Measurements from ENCODE around the gene SFRP5.

The SFRP5 gene, protein sequence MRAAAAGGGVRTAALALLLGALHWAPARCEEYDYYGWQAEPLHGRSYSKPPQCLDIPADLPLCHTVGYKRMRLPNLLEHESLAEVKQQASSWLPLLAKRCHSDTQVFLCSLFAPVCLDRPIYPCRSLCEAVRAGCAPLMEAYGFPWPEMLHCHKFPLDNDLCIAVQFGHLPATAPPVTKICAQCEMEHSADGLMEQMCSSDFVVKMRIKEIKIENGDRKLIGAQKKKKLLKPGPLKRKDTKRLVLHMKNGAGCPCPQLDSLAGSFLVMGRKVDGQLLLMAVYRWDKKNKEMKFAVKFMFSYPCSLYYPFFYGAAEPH

DNA sequence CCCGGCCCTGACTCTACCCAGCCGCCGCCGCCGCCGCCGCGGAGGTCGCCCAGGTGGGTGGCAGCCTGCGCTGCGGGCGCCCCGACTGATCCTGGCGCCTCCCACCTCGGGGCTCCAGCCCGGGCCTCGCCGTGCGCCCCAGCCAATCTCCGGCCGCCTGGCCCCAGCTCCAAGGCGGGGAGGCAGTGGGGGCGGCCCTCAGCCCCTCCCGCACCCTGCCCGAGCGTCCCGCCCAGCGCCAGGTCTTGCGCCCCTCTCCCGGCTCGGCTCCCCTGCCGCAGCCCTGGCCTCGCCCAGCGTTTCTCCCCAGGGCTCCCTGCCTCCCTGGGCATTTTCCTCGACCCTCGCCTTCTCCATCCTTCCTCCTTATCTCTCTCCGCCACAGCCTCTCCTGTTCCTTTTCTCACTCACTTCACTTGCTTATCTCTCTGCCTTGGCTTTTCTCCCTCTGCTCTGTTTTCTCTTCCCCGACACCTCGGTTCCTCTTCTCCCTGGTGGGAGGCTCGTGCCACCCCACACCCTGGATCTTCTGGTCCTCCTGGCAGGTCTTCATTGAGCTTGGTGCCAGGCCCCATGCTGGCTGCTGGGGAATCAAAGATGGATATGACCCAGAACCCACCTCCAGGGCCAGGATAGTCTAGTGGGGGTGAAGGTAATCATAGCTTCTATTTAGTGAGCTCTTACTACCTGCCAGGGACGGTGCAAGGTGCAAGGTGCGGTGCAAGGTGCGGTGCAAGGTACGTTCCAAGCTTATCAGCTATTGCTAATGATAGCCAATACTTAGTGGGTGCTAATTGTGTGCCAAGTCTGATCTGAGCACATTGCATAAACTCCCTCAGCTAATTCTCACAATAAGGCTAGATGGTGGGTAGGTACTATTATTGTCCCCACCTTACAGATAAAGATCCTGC, at the start of gene SFRP5:
TSS of gene SFRP5 (minus strand) at position 87 of the 911 bp plus-strand sequence. CDS start 166 bp downstream, outside the sequence.
- DNase-seq, result no peak

DNA sequence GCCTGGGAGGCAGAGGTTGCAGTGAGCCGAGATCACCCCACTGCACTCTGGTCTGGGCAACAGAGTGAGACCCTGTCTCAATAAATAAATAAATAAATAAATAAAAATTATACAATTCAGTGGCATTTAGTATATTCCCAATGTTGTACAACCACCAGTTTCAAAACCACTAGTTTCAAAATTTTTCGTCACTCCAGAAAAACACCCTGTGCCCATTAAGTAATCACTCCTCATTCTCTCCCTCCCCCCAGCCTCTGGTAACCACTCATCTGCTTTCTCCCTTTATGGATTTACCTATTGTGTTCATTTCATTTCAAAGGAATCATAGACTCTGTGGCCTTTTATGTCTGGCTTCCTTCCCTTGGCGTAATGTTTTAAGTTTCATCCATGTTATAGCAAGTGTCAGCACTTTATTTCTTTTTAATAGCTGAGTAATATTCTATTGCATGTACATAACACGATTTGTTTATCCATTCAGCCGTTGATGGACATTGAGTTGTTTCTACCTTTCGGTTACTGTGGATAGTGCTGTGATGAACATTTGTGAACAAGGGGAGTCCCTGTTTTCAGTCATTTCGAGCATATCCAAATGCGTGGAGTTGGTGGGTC, 48.4 kb upstream of the SFRP5 start:
- DNase-seq, result no peak

DNA sequence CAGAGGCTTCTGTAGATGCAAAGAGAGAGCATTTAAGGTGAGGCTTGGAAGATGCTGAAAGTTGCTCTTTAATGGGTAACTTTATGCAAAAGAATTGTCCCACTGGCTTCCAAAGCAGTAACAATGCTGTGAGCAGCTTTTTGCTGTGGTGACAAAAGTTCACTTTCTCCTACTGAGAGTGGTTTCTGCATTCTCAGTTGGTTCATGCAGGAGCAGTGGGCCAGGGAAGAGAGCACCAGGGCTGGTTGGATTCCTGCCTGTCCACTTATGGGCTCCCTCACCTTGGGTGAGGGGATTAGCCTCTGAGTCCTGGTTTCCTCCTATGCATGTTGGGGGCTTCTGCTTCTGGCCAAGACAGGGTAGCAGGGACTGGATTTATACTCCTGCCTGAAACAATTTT, 46.8 kb upstream of the SFRP5 start:
- no peak for DNase-seq

DNA sequence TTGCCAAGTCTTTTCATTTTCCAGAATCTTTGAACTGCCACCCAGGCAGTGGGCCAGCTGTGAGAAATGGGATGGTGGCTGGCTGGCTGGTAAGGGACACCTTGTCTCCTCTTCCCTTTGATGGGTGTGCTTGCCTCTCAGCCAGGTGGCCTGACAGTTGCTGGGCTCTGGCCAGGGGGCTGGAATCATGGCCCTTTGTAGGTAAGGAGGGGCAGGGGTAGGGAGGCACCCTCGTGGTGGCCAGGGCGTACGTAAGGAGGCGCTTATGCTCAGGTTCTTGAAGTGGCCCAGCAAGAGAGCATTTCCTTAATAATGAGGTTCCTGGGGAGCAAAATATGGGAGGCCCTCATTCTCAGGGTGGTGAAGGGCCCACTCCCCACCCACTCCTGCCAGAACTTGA, 44.8 kb upstream of the SFRP5 start:
- no peak for DNase-seq

DNA sequence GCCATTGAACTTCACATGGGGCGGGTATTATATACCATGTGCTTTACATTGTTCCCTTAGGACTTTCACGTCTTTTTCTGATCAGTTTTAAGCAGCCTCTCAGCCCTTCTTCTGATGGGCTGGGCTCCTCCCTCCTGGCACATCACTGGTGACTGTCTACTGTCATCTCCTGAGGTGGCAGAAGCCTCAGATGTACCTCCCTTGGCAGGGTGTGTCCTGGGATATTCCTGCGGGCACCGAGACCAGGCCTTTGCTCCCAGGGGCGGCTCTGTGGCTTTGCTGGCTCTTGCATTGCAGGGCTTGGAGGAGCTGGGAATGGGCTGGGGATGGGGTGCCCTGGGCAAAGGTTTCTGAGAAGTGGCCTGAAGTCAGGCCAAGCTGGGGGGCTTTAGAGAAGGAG, 43.2 kb upstream of the SFRP5 start:
- no peak for DNase-seq

DNA sequence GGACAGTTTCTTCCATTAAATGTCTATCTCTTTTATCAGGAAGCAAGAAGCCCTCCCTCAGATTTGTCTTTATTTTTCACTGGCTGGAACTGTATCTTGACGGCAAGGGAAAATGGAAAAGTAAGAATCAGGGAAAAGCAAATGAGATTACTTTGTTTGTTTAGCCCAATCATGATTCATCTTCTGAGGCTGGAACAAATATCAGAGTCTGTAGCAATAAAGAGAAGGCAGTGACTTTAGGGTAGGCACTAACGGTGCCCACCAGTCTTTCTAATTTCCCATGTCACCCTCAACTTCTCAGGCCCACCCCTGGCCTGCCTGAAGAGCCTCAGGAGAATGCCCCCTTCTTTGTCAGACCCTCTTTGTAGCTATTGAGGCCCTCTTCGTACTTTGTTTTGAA, 41.5 kb upstream of the SFRP5 start:
- no peak for DNase-seq

DNA sequence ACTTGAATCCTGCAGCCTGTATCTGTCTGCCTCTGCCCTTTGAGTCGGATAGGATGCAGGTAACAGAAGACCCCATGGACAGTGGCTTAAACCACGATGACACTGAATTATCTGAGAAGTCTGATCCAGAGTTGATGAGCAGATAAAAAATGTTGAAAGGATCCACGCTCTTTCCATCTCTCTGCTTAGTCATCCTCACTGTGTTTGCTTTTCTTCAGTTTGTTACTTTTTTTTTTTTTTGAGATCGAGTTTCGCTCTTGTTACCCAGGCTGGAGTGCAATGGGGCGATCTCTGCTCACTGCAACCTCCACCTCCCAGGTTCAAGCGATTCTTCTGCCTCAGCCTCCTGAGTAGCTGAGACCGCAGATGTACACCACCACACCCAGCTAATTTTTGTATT, 40.9 kb upstream of the SFRP5 start:
- DNase-seq, result no peak

DNA sequence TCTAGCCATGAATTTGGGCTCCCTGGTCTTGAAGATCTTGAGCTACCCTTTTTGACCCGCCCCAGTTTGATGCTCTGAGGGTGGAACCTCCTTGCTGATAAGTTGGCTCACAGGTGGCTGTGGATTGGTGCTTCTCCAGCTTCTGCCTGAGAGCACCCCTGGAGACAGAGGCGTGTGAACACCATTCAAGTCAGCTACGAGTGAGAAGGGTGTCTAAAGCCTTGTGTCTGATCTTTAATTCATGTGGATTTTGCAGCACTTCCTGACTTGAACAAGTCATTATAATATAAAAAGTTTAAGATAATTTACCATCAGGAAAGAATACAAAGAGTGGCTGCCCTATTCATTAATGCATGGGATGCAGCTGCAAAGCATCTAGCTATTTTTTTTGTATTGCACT, 40.2 kb upstream of the SFRP5 start:
- DNase-seq, result no peak

DNA sequence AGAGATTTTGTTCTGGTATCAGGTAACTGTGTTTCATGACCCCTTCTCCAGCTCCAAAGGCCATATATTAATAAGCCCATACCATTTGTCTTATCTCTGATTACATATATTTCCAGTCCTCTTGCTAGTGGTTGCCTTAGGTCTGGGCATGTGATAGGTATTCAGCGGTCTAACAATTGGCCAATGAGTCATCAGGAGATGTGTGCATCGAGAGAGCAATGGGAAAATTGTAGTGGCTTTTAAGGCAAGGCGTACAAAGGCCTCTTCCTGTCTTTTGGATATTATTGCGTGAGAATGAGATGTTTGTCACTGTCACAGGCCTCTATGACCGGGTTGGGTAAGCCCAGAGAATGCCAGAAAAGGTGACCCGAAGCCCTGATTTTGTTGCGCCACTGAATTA, 38.6 kb upstream of the SFRP5 start:
- no peak for DNase-seq

DNA sequence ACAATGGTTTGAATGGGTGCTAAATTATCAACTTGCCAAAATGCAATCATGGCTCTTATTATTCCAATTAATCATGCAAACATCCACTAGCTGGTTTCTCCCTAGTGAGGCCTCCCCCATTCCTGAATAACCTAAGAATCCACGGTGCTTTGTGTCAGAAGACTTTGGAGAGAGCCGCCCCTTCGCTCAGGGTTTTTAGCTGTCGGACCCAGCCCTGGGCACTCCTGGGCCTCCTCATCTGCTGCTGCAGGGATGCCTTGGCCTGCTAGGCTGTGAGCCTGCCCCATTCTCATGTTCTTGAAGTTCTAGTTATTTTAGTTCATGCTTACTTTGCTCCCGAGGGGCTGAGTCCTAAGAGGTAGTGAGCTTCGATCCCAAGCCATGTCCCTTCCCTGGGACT, 34.1 kb upstream of the SFRP5 start:
- no peak for DNase-seq

DNA sequence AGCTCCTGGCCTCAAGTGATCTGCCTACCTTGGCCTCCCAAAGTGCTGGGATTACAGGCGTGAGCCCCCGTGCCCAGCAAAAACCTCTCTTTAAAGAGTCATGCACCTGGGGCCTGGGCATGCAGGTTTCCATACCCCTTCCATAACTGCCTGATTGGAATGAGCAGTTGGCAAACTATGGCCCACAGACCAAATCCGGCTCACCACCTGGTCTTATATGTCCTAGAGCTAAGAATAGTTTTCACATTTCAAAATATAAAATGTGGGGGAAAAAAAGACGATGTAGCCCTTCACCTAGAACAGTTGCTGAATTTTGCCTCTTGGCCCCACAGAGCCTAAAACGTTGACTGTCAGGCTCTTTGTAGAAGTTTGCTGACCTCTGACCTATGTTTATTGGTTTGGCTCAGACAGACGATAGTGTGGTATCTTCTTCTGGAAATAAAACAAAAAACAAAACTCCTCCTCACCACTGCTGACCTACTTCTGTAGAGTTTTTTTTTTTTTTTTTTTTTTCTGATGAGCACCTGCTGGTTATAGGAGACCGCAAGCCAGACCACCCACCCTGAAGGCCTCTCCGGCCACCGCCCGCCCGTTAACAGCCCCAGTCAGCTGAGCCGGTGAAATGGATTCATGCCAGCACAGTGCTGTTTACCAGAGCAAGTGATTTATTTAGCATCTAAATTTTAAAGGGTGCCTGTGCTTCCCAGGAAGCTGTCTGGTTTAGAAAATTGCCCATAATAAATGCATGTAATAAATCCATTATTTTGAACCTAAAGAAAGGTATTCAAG, 33.5 kb upstream of the SFRP5 start:
- DNase-seq, result no peak

DNA sequence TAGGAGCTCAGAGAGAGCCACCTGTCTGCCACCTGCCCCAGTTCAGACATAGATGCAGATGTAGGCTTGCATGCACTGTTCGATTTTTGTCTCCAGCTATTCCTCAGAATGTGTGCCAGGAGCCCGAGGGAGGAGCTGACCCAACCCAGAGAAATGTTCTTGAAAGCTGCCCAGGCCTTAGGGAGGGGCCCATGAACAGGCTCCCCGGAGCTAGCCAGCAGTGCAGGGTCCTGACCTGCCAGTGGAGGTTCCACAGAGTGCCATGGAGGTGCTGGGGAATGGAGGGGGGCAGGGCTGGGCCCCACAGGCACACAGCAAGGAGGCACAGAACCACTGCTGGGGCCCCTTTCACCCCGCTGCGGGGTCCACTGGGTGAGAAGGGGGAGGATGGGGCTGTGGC, 29.6 kb upstream of the SFRP5 start:
- no peak for DNase-seq

DNA sequence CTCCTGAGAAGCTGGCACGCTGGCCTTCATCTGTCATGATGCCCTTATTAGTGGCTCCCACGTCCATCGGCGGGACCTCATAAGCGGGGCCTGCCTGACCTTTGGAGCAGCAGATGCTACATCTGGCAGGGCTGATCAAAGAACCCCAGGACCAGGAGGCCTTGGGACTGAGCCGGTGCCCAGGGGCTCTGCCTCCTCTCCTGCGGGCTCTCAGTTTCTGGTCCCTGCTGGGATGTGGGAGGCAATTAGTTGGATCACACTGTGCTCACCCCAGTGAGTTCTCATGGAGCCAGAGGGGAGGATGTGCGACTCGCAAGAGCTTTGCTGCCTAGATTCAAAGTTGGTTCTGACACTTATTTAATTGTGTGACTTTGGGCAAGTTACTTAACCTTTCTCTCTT, 28.7 kb upstream of the SFRP5 start:
- DNase-seq, result no peak

DNA sequence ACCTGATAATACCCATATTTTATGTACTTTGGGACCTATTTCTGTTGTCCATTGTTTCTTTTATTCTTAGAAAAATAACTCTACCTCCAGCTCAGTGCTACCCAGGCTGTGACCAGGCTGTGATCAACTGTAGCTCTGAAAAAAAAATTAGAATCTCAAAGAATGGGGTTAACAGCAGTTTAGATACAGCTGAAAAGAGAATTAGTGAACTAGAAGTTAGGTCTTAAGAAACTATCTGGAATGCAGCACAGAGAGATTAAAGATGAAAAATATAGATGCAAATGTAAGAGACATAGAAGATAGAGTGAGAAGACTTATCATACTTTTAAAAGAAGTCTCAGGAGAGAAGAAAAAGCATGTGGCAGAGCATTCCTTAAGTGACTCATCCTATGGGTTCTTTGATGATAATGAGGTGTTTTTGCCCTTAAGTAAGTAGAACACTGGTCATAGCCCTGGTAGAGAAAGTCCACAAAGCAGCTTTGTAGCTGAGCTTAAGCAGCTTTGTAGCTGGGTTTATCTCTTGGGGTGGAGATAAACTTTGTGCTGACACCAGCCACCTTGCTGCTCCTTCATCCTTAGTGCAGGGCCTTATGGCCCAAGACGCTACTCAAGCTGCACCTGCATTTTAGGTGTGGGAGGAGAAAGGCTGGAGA, 27.3 kb upstream of the SFRP5 start:
- DNase-seq, result no peak

DNA sequence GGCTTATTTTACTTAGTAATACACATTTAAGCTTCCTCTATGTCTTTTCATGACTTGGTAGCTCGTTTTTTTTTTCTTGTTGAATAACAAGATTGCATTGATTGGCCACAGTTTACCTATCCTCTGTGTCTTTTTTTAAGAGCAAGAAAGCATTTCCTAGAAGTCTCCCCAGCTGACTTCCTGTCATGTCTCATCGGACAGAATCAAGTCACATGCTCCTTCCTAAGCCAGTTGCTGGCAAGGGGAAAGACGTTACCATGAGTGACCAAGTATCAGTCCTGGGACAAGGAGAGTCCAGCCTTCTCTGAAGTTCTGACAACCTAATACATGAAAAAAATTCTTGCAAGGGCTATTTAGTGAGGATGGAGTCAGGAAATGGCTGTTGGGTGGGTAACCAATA, 24.9 kb upstream of the SFRP5 start:
- peak; percentile 26 to 68 for DNase-seq

DNA sequence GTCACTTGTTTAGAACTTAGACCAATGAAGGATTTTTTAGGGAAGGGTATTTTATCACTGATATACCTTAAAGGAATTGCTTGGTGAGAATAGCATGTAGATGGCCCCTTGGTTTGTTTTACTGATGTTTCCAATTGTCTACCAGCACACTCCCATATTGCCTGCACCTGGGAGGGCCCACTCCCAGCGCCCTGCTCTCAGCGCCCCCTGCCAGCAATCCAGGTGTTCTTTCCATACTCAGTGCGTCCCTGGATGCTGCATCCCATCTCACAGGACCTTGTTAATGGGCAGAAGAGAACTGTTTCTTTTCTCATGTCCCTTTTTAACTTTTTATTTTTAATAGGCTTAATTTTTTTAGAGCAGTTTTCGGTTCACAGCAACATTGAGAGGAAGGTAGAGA, 24.1 kb upstream of the SFRP5 start:
- DNase-seq, result no peak

DNA sequence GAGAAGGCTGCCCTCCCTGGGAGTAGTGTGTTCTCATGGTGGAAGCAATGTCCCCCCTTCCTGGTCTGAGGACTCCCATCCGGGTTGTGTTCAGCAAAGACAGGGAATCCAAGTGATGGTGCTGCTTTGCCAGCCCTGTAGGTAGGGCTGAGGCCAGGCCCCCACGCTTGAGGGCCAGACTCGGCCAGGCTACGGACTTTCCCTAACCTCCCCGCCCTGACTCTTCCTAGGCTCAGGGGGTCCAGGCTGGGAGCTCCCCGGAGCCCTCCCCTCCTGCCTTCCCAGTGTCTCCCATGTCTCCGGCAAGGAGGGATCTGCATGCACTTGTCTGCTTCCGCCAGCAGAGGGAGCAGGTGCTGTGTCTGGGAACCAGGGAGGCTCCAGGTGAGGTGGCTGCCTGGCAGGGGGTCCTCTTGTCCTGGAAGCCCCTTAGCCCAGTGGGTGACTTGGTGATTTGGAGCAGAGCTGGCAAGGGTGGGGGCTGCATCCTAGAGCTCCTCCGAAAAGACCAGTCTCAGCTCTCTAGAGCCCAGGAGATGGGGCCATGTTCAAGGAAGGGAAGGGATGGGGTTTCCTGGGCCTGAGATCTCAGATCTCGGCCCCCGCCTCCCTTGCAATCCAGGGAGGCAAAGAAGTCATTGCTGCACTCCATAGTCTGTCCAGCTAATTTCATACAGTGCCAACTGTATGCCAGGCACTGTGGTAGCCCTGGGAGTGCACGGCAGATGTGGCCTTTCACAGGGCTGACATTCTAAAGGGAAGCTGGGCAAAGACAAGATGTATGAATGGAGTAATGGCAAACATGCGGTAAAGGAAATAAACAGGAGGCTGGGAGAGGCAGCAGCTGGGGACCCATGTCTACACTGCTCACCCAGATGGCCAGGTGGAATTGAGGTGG, 20.3 kb upstream of the SFRP5 start:
- peak; percentile 64 to 74 for DNase-seq

DNA sequence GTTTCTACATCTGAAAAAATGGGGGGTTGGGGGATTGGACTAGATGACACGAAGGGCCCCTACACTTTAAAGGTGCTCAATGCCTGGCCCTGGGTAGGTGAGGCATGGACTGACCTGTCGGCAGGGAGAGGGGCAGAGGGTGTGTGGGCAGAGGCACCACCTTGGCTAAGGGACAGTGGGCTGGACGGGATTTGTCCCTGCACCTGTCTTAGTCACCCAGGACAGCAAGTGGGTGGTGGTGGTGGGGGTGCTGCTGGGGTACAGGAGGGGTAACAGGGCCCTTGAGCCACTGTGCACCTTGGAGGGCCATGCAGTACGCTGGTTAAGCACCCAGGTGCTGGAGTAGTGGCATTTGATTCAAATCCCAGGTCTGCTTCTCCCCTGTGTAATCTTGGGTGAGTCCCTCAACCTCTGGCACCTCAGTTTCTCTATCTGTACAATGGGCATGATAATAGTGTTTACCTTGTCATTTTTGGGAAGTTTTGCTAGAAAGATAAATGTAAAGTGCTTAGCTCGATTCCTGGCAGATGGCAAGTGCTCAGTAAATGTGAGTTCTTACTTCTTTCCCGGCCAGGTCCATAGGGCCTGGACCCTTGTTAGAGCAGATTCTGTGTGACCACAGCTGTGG, 18.1 kb upstream of the SFRP5 start:
- no peak for DNase-seq

DNA sequence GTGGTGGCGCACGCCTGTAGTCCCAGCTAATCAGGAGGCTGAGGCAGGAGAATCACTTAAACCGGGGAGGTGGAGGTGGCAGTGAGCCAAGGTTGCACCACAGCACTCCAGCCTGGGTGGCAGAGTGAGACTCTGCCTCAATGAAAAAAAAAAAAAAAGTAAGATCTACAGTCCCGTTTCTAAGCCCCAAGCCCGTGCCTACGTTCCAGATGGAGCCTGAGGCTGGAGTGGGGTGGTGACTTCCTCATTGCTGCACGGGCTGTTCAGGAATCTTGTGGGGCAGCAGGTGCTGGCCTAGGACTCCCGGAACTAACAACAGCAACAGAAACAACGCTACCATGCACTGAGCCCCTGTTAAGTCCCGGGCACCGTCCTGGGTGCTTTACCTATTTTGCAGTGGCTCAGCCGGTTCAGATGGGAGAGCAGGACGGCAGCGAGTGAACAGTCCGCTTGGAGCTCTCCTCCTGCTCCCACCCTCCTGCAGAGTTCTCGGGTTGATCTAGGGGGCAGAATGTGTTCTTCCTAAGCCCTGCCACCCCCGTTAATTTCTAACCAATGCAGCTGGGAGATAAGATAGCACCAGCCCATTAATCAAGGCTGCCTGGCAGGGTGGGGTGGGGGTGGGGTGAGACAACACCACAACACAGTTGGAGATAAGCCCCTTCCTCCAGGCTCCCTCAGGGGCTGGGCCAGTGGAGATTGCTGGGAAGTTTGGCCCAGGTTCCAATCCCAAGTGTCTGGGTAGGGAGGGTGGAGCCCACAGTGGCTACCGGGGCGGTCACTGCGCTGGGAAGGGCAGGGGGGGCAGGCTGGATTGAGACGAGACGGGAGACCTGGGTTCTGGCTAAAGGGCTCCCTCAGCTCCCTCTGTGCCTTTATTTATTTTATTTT, 17.0 kb upstream of the SFRP5 start:
- no peak for DNase-seq

DNA sequence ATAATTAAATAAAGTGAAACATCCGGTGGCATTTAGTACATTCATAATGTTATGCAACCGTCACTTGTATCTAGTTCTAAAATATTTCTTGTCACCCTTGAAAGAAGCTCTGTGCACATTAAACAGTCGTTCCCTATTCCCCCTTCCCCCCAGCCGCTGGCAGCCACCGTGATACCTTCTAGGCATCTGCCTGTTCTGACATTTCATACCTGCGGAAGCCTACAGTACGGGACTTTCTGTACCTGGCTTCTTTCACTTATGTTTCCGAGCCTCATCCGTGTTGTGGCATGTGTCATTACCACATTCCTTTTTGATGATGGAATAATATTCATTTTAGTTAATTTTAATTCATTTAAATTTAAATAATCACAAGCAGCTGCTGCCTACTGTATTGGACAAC, 13.9 kb upstream of the SFRP5 start:
- no peak for DNase-seq
